GM21717 (cell line): ENCODE data around the gene L1CAM.

Source experiments
- ATAC-seq: cut with Tn5 transposase; IDR thresholded peaks from one replicate; pipeline ENCODE4 v1.9.1; 2021; ENCODE audit warnings: mild to moderate bottlenecking, moderate library complexity; ENCODE audit not compliant: unreplicated experiment

The L1CAM gene, protein sequence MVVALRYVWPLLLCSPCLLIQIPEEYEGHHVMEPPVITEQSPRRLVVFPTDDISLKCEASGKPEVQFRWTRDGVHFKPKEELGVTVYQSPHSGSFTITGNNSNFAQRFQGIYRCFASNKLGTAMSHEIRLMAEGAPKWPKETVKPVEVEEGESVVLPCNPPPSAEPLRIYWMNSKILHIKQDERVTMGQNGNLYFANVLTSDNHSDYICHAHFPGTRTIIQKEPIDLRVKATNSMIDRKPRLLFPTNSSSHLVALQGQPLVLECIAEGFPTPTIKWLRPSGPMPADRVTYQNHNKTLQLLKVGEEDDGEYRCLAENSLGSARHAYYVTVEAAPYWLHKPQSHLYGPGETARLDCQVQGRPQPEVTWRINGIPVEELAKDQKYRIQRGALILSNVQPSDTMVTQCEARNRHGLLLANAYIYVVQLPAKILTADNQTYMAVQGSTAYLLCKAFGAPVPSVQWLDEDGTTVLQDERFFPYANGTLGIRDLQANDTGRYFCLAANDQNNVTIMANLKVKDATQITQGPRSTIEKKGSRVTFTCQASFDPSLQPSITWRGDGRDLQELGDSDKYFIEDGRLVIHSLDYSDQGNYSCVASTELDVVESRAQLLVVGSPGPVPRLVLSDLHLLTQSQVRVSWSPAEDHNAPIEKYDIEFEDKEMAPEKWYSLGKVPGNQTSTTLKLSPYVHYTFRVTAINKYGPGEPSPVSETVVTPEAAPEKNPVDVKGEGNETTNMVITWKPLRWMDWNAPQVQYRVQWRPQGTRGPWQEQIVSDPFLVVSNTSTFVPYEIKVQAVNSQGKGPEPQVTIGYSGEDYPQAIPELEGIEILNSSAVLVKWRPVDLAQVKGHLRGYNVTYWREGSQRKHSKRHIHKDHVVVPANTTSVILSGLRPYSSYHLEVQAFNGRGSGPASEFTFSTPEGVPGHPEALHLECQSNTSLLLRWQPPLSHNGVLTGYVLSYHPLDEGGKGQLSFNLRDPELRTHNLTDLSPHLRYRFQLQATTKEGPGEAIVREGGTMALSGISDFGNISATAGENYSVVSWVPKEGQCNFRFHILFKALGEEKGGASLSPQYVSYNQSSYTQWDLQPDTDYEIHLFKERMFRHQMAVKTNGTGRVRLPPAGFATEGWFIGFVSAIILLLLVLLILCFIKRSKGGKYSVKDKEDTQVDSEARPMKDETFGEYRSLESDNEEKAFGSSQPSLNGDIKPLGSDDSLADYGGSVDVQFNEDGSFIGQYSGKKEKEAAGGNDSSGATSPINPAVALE

DNA sequence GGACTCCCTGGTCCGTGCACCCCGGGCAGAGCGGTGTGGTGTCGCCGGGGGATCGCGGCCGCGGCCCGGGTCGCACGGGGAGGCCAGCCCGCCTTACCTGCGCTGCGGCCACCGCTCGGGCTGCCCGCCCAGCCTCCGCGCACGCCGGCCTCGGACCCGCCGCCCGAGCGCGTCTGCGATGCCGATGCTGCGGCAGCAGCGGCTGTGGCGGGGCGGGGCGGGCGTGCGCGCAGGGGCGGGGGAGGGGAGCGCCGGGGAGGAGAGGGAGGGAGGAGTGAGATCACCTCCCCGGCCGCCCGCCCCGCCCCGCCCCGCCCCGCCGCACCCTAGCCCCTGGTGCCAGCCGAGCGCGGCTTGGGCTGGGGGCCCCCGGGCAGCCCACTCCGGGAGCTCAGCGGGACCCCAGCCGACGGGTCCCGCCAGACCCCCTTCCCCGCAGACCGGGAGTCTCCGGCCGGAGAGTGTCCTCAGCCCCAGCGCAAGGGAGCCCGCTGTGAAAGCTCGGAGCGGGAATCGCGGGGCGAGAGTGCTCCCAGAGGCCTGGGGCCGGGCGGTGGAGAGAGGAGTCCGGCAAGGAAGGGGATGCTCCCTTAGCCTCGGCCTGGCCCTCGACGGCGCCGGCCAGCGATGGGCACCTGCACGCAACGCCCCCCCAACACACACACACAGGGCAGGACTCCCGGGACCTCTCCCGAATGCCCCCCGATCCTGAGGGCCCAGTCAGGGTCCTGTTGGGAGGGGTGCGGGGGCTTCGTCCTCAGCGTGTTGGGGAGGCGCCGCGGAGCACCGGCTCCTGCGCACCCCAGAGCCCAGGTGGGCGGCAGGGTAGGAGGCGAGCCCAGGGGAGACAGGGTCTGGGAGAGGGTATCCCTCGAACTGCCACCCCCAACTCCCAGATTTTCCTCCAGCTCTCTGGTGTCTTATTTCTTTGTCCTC is at the start of gene L1CAM:
Gene L1CAM, minus strand, starts transcription at position 206 of the 936 bp plus-strand sequence. CDS start 10,337 bp downstream, outside the sequence.
- ATAC-seq: no peak

- peak; percentile 3 for ATAC-seq
These were observed 49.4 kb upstream of the L1CAM start for GRCh38 chrX:153935326-153935851.

DNA sequence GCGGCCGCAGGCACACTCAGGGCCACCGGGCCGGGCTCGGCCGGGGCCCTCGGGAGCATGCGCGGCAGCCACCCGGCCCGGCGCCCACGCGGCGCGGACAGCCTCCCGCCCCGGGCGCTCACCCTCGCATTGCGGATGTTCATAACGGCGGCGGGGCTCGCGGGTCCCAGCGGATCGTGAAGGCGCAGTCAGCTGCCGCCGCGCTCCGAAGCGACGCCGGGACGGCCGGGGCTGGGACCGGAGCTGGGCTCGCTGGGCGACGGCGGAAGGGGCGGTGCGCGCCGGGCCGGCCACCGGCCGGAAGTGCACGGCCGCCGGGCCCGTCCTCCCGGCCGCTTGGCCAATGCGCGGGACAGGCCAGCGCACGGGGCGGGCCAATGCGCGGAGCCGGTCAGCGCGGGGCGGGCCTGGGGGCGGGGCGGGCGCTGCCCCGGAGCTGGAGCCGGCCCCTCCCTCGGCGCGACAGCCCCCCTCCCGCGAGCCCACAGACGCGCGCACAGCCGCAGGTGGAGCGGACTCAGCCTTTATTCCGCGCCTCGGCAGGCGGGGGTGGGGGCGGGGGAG is 48.9 kb upstream of the L1CAM start, which contains the start of gene NAA10:
Gene NAA10, minus strand, starts transcription at position 276 of the 564 bp plus-strand sequence. Its CDS starts 133 bp downstream, at position 143.
- ATAC-seq: peak; percentile 81

- peak; percentile 3 for ATAC-seq
These were observed 48.3 kb upstream of the L1CAM start for GRCh38 chrX:153934148-153934761.

DNA sequence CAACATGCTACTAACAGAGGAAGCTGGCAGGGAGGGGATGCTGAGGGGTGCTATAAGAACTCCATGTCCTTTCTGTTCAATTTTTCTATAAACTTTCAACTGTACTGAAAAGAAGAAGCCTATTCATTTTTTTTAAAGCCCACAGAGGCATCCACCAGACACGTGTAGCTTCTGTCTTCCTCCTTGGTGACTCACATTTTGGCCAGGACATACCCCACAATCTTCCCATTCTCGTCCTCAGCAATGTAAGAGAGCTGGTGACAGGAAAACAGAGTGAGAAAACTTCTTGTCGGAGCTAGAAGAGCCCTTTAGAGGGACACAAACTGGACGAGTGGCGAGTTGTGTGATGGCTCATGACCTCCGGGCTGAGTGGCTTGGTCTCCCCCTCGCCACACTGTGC is 47.8 kb upstream of the L1CAM start:
- no peak for ATAC-seq

DNA sequence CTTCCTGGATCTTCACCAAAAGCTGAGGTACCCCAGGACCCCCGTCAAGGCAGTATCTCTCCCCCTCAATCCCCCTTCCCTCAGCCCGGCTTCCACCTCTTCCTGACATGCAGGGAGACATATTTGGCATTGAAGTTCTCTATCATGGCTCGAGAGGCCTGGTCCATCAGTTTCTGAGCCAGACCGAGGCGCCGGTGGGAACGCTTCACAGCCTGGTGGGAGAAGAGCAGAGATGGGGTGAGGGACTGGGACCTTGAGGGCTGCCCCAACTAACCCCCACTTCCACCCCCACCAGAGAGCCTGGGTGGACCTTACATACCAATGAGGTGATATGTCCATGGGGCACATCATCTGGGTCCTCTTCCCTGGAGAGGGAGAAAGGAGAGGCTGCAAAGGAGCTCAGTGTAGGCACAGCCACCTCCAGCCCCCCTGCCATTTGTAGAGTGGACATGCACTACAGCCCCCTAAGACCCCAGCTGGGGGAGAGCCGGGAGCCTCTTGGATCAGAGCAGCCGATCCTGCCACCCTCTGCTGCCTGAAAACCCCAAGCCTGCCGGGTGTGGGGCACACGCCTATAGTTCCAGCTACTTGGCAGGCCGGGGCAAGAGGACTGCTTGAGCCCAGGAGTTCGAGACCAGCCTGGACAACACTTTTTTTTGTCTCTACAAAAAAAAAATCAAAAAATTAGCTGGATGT is 46.4 kb upstream of the L1CAM start:
- ATAC-seq: no peak

GRCh38 chrX:153931748-153932147 is 45.8 kb upstream of the L1CAM start:
- no peak for ATAC-seq

DNA sequence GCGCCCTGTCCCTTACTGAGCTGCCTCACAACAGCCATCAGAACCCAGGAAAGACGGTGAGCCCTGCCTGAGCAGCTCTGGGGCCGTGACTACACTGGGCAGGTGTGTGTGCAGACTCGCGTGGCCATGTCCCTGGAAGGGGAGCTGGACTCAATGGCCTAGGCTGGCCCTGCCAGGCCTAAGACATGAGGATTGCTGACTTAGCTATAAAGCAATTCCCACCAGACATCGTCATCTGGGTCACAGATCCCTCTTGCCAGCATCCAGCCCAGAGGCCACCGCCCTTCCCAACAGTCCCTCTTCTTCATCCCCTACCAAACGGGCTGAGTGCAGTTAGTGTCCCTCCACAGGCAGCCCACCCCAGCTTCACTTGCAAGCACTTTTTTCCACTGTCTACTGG is 45.2 kb upstream of the L1CAM start:
- ATAC-seq: no peak

DNA sequence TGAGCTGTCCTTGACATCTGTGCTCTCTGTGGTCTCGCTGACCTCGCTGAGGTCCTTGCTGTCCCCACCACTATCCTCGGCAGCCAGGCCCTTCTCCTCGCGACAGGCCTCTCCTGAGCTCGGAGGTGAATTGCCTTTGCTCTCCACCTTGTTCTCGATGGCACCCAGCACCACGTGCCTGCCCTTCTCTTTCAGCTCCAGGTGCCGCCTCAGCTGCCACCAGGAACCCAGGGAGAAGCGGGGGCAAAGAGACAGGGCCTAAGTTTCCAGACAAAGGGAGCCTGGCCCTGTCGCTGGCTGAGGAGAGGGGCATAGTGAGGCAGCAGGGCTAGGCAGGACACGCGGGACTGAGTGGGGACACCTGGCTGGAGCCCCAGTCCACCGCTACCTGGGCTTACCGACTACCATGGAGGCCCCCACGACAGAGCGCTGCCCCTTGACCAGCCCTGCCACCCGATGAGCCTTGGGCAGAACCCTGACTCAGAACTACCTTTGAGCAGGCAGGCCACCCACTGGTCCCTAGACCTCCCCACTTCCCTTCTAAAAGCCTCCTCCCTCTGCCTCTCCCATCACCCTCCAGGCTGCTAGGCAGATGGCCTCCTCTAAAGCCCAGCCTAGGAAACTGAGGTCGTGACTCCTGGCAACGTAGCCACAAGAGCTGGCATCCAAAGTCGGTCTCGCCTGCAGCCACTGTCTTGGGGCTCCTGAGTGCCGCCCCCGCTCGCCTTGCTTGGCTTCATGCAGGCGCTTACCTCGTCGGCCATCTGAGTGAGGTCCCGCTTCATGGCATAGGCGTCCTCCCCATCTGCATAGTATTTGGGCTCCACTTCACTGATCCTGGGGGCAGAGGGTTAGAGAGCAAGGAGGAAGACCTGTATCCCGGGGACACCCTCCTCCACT is 44.3 kb upstream of the L1CAM start:
- no peak for ATAC-seq

GRCh38 chrX:153929576-153929975 is 43.6 kb upstream of the L1CAM start:
- ATAC-seq: no peak

- ATAC-seq: no peak
These were observed 42.9 kb upstream of the L1CAM start for GRCh38 chrX:153928846-153929245.

DNA sequence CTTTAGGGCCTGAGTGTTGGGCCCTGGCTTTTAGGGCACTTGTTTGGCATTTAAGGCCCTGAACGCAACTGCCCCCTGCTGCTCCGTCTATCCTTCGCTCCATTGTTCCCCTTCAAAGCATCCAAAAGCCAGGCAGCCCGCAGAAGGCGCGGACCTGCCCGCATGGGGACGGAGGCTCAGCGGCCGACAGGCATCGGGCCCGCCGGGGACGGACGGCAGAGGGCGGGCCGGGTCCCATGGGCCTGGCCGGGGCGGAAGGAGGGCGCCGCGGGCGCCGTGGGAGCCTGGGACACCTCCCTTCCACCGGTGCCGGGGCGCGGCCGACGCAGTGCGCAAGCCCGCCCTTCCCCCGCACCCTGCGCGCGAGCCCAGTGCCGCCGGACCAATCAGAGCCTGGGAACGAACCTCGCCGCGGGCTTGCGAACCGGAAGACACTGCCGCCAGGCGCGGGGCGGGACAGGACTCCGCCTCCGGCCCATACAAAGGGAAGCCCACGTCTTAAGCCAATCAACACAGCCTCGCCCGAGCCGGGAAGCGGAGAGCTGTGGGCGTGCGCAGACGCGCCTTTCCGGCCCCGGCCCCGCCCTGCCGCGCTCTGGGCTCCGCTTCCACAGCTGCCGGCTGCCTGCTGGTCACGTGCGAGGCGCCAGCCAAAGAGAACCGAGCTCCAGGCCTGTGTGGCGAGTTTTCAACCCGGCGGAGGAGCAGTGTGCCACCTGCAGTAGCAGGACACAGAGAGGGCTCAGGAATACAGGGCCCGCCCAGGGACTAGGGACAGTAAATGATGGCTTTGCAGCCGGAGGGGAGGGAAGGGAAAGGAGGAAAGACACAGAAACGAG is 42.2 kb upstream of the L1CAM start:
- peak; percentile 85 for ATAC-seq

DNA sequence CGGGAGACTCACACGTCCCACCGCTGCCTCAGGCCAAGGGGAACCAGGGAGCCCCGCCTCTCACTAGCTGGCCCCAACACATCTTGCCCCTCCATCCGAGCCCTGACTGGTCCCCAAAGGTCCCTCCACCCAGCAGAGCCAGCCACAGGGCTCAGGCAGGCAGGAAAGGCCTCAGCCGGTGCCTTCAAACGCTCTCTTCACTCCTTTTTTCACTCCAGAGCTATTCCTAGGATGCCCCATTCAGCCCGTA is 41.6 kb upstream of the L1CAM start:
- peak; percentile 1 for ATAC-seq

DNA sequence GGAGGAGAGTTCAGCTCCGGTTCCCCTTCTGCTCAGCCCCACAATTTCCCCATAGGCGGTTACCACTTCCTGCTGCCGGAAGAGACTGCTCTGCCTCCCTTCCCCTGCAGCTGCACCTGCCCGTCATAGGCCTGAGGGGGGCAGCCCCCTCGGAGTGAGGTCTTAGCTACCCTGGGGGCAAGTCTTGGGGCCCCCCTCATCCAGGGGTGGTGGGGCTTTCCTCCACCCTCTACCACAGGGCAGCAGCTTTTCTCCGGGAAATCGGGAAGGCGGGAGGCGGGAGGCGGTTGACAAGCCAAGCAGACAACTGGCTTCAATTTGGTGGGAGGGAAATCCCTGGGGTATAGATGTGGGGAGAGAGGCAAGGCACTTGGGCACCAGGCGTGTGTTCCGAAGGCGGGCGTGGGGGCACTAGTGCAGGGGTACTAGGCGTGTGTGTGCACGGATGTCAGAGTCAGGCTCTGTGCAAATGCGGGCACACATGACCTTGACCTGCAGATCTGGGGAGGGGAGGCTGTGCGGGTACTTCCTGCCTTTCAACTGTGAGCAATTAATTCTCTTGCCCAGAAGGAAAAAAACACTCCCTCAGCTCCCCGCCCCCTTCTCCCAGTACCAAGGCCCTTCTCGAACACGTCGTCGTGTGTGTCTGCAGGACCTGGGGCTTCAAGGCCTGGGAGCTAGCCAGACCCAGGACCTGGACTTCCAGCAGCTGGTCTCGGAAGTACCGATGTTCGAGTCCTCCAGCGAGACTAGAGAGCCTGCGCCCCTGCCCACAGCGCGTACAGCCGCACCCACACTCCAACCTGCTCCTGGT is 41.1 kb upstream of the L1CAM start:
- ATAC-seq: peak; percentile 33

DNA sequence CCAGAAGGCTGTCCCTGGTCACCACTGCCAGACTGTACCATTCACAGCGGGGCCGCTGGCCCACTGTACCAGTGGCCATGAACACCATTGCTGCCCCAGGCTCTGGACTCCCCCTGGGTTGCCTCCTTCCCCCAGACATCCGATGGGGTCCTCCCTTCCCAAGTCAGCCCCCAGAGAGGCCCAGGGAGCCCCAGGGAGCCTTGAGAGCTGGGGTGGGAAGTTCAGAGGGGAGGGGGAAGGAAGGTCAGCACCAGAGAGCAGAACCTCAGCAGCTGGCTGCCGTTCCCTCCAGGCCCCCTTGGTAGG is 40.5 kb upstream of the L1CAM start:
- ATAC-seq: no peak
